GM18507 (cell line): ENCODE data around the gene DAZL.

ENCODE experiments used
- DNase-seq: peaks from one replicate; pipeline ENCODE4 v3.0.0; 2011; ENCODE audit warnings: low read depth; ENCODE audit not compliant: insufficient read length; ENCODE audit errors: extremely low spot score
- FAIRE-seq: peaks from 2 replicates; lab custom pipeline; 2011; peaks lifted over from hg19 to GRCh38; lab: Jason Lieb, UNC

The DAZL gene

DNA sequence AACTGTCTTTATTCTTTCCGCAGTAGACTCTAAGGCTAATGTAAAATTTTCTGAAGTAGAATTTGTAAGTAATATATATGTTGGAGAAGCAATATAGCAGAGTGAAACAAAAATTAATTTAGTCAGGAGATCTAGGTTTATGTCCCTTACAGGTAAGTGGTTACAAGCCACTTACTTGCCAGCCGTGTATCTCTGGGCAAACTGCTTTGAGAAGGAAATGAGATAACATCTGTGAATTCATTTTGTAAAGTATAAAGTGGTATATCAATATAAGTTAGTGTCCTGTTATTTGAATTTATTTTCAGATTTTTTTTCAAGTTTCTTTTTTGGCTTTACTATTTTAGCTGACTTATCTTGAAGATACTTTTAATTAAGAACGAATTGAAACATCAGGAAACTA is 5.5 kb downstream of the DAZL start:
- no peak for DNase-seq
- FAIRE-seq = no peak

DNA sequence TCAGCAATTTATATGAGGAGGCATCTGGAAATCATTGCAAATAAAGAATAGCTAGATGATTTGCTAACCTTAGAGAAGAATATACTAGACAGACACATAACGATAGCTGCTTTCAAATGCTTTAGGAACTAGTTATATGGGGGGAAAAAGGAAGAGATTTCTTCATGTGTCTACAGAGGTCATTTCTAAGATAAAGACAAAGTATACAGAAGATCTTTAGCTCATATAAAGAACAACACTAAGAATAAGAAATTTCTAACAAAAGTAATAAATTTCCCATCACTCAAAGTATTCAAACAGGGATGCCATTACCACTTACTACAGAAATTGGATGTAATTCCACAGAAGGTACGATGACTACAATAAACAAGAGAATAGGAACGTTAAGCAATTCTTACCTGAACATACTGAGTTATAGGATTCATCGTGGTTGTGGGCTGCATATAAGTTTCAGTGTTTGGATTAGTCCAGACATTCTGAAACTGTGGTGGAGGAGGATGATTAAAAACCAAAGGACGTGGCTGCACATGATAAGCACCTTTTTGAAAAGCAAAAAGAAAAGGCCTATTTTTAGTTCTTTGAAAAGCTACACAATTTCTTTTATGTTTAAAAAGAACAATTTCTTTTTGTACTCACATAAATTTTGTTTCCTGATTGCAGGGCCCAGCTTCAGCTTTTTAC is 8.7 kb downstream of the DAZL start:
- FAIRE-seq (peak; percentile 84), DNase-seq (no peak)

GRCh38 chr3:16595778-16596177 is 9.4 kb downstream of the DAZL start:
- FAIRE-seq (no peak), DNase-seq (no peak)

- DNase-seq (peak; percentile 25), FAIRE-seq (peak; percentile 76)
These were observed 15.2 kb downstream of the DAZL start for GRCh38 chr3:16589867-16590624.

GRCh38 chr3:16589120-16589519 is 16.1 kb downstream of the DAZL start:
- peak; percentile 15 for FAIRE-seq

DNA sequence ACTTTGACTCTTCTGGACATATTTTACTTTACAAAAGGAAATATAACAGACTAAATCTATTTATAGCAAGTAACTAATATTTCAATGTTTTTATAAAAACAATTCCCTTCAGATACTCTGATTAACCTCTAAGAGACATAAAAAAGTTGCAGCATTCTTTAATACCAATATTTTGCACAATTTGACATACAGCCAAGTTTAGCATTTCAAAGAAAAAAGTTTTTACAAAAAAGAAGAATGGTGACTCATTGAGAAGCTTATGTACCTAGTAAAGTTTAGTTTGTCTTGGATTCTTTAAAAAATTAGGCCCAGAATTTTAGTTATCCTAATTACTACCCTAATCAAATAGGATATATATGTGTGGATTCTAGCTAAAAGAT is 17.6 kb downstream of the DAZL start:
- FAIRE-seq (peak; percentile 33), DNase-seq (no peak)

More at GRCh38 chr3:16589120-16589519, 16.1 kb downstream of the DAZL start:
- DNase-seq = no peak

DNA sequence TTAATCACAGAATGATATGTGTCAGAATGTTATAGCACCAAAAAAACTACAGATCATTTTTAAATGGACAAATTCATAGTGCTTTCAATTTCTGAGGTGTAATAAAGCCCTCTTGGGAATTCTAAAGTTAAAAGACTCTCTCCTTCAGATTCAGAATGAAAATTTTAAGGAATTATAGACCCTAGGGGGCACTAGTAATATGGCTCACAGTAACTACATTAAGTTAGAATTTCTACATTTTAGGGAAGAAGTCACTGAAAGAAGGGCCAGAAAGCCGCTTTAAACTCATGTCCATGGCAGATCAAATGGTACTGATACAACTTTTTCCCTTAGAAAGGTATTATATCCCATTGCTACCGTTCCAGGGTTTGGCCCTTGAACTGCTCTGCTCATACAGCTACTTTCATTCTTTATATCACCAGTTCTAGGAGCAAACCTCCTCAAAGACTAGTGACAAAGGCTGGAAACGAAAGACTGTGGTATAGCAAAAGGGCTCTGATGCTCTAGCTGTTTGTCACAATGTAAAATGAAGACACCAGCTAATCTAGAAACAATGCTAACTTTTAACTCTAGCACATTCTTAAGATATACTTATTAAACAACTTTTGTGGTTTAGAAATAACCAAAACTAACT is 18.1 kb downstream of the DAZL start:
- FAIRE-seq (no peak), DNase-seq (no peak)

DNA sequence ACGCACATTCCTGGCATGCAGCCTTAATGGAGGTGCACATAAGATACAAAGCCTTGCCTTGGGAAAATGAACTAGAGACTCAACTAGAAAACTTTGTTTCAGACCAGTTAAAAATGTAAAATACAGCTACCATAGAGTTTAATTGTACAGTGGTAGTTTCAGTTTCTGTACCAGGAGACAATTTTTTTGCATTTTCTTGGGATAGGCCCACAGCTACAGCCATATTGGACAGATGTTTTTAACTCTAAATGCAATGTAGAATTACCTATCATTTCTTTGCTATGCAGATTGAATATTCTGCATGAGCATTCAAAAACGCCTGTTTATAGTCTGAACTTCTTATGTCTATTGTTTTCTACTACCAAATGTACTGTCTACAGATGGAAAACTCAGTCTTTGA is 20.3 kb downstream of the DAZL start:
- FAIRE-seq (no peak), DNase-seq (no peak)

DNA sequence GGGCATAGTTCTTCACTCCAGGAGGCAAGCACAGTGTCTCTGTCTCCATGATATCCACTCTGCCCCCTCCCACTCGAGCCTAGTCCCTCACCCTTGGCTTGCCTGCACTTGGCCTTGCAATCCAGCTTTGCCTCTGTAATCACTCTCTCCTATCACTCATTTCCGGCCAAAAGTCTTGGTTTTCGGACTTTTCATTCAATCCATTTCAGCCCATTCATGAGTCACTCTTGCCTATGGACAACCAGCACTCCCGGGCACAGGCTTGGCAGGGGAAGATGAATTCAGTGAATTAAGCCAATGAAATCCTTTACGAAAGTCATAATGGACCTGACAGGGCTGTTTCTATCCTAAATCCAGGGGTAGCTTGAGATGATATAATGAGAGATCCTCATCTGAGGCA is 21.7 kb downstream of the DAZL start:
- FAIRE-seq = no peak
- DNase-seq = no peak

DNA sequence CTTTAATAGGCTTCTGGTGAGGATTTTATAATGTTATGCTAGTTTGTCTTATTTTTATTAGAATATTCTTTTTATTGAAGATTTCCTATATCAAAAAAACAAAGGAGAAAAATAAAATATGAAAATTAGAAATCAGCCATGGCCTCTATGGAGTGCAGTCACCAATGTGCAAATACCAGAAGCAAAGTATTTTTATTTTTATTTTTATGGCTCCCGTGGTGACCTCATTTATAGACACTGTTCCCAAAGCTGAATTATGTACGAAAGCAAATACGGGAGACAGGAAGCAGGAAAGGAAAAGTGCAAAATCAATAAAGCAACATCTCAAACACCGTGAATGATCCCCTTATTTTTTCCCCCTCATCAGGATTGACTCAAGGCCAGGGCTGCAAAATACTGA is 35.1 kb downstream of the DAZL start:
- DNase-seq (no peak), FAIRE-seq (no peak)

- DNase-seq (no peak), FAIRE-seq (no peak)
These were observed 36.7 kb downstream of the DAZL start for GRCh38 chr3:16568532-16568931.

GRCh38 chr3:16568115-16568514 is 37.1 kb downstream of the DAZL start:
- FAIRE-seq = no peak
- no peak for DNase-seq

DNA sequence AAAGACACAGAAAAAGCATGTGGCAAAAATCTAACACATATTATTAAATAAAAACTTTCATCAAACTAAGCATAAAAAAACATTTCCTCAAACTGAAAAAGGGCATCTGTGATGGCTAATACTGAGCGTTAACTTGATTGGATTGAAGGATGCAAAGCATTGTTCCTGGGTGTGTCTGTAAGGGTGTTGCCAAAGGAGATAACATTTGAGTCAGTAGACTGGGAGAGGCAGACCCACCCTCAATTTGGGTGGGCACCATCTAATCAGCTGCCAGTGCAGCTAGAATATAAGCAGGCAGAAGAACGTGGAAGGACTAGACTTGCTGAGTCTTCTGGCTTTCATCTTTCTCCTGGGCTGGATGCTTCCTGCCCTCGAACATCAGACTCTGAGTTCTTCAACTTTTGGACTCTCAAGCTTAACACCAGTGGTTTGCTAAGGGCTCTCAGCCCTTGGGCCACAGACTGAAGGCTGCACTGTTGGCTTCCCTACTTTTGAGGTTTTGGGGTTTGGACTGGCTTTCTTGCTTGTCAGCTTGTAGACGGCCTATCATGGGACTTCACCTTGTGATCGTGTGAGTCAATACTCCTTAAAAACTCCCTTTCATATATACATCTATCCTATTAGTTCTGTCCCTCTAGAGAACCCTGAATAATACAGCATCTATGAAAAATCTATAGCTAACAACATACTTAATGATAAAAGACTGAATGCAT is 45.4 kb downstream of the DAZL start:
- DNase-seq (no peak), FAIRE-seq (no peak)

DNA sequence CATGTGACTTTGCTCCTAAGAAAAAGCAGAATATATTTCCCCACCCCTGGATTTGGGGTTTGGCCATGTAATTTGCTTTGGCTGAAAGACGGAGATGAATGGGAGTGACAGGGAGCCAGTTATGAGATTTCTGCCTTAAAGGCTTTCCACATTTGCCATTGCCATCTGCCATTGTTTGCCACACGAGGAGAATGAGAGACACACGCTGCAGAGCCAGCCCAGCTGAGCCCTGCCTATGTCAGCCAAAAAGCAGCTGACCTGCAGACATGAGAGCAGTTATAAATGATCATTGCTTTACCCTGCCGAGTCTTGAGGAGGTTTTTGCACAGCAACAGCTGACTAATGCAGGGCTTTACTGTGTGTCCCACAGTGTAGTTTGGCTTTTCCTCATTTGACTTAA is 51.1 kb downstream of the DAZL start:
- FAIRE-seq (no peak), DNase-seq (no peak)

DNA sequence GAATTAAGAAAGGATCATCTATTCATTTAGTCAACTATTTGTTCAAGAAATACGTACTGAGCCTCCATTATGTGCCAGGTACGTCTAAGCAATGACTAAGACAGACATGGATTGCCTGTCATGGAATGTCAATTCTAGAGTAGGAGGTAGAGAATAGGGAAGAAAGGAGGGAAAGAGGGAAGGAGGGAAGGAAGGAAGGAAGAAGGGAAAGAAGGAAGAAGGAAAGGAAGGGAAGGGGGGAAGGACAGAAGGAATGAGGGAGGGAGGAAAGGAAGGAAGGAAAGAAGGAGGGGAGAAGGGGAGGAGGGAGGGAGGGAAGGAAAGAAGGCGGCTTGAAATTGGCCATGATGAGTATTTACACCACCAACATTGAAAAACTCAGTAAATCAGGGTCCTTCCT is 52.5 kb downstream of the DAZL start:
- no peak for DNase-seq
- FAIRE-seq = no peak

DNA sequence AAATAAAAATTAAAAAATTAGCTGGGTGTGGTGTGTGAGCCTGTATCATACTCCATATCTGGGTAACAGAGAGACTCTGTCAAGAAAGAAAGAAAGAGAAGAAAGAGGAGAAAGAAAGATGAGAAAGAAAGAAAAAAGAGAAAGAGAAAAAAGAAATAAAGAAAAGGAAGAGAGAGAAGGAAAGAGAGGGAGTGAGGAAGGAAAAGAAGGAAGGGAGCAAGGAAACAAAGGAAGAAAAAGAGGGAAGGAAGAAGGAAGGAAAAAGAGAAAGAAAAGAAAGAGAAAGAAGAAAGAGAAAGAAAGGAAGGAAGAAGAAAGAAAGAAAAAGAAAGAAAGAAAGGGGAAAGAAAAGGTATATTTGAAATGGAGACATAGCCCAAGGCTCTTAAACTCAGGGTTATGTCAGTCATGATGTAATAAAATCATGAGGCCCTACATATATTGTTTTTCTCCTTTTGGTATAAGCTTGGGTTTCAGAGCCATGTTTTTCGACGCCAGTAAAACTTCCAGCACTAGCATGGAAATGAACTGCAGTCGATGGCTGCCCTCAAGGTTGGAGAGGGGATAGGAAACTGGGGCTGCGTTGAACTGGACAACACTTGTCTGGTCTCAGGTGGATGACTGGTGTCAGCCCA is 53.8 kb downstream of the DAZL start:
- FAIRE-seq = no peak

GRCh38 chr3:16550676-16551341 is 54.4 kb downstream of the DAZL start:
- peak; percentile 97 for FAIRE-seq
- DNase-seq = peak; percentile 44

More for the DNA sequence above, 53.8 kb downstream of the DAZL start:
- DNase-seq = no peak

- FAIRE-seq = no peak
- no peak for DNase-seq
These were observed 54.9 kb downstream of the DAZL start for GRCh38 chr3:16550305-16550675.

DNA sequence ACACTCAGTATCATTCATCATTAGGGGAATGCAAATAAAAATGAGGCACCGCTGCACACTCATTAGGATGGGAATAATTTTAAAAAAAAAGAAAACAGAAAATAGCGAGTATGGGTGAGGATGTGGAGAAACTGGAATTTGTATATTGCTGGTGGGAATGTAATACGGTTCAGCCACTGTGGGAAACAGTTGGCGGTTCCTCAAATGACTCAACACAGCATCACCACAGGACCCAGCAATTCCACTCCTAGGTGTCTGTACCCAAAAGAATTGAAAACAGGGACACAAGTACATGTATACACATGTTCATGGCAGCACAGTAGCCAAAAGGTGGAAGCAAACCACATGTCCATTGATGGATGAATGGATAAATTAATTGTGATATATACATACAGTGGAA is 56.5 kb downstream of the DAZL start:
- DNase-seq = no peak
- no peak for FAIRE-seq
